ENCODE data around the gene SPRED1.

DNA sequence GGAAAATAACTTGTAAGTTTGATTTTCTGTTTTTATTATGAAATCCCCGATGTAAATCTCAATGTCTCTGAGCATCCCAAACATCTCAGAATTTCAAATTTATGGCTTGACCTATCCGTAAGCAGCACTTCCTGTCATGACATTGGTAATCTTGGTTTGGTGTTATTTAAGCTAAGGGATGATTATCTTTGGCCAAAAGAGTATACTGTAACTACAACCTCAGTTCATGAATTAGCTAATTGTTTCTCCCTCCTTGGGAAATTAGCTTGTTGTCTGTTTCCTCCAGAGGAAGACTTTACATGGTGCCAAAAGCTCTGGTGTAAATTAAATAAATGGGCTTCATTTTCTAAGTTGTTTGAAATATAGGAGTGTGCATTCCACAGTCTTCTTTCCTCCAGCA lies 28.1 kb upstream of the SPRED1 start:
- TF ChIP-seq, protein P1, sequence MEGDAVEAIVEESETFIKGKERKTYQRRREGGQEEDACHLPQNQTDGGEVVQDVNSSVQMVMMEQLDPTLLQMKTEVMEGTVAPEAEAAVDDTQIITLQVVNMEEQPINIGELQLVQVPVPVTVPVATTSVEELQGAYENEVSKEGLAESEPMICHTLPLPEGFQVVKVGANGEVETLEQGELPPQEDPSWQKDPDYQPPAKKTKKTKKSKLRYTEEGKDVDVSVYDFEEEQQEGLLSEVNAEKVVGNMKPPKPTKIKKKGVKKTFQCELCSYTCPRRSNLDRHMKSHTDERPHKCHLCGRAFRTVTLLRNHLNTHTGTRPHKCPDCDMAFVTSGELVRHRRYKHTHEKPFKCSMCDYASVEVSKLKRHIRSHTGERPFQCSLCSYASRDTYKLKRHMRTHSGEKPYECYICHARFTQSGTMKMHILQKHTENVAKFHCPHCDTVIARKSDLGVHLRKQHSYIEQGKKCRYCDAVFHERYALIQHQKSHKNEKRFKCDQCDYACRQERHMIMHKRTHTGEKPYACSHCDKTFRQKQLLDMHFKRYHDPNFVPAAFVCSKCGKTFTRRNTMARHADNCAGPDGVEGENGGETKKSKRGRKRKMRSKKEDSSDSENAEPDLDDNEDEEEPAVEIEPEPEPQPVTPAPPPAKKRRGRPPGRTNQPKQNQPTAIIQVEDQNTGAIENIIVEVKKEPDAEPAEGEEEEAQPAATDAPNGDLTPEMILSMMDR (conservative IDR thresholded peaks at IDR 0.05; ENCODE audit: low read length) = no peak
- TF ChIP-seq EZH2phosphoT487 (IDR thresholded peaks at IDR 0.05; ENCODE audit: borderline replicate concordance, low read depth, low read length) = no peak

Data from OCI-LY7 (cell line).